K562 (cell line): ENCODE results near the gene RXRA. TPM values are rescaled to one million over a fixed set of nuclear protein-coding genes. Genes with fewer than 3 reads are reported as not detected.

Experiments
- NCOA2 ChIP-seq, 2 experiments: fragments of 450-650 bp; IDR thresholded peaks; 2 replicates each; pipeline ENCODE4 v1.6.1; 2018; ENCODE audit warnings: mild to moderate bottlenecking in 2 of 2, moderate library complexity in 1 of 2; ENCODE audit not compliant: partially characterized antibody in 2 of 2
- RBM39 ChIP-seq: fragments of 200-400 bp; formaldehyde crosslinking; optimal IDR thresholded peaks from 2 replicates; pipeline ENCODE3; 2018; ENCODE audit warnings: low read depth, low read length
- SRSF1 ChIP-seq: fragments of 200-400 bp; formaldehyde crosslinking; IDR thresholded peaks from 2 replicates; pipeline ENCODE4 v1.6.1; 2017; ENCODE audit warnings: mild to moderate bottlenecking, low read depth, low read length, moderate library complexity
- TCFL5 ChIP-seq: fragments of 250-450 bp; sonication (Bioruptor Pico); conservative IDR thresholded peaks from 2 replicates; pipeline ENCODE4 v1.6.1; 2021; ENCODE audit warnings: mild to moderate bottlenecking, moderate library complexity, matching md5 sums
- THRAP3 ChIP-seq: fragments of 450-650 bp; IDR thresholded peaks from 2 replicates; pipeline ENCODE4 v1.6.1; 2016; ENCODE audit warnings: mild to moderate bottlenecking, inconsistent platforms, borderline replicate concordance
- U2AF2 ChIP-seq: fragments of 200-400 bp; formaldehyde crosslinking; optimal IDR thresholded peaks from 2 replicates; pipeline ENCODE3; 2017; ENCODE audit warnings: low read depth, mild to moderate bottlenecking, low read length
- ZKSCAN3 ChIP-seq: fragments of 250-450 bp; sonication (Bioruptor Pico); IDR thresholded peaks from 2 replicates; pipeline ENCODE4 v1.4.0; 2020
- ZNF232 ChIP-seq: sonication (generic); formaldehyde crosslinking; IDR thresholded peaks from 2 replicates; pipeline ENCODE4 v1.8.0; 2022; ENCODE audit warnings: mild to moderate bottlenecking, missing genetic modification reagents
- polyA plus RNA-seq, 8 experiments: library from polyadenylated mRNA; depleted of rRNA in 4 of 8; stranded (reverse) in 5 of 8; unstranded in 3 of 8; fragments of >200 nt; fragmentation: Nextera tagmentation in 2 of 8; fragmentation: Illumina TruSeq in 1 of 8; extraction: Ambion mirVana in 2 of 8; extraction: Trizol in 1 of 8; gene quantifications; 2 replicates each; pipeline versions ENCODE4 v1.2.1 to v1.2.3, GENCODE V29; 2011 to 2014; ENCODE audit warnings: inconsistent platforms in 1 of 8, missing spikeins in 1 of 8
- total RNA-seq, 7 experiments: library from RNA; depleted of rRNA in 6 of 7; stranded (reverse); fragments of >200 nt in 6 of 7; fragmentation: Illumina TruSeq in 2 of 7; extraction: Trizol in 2 of 7; gene quantifications; 2 replicates each; pipeline versions ENCODE4 v1.2.1 to v1.2.3, GENCODE V29; 2011 to 2021; ENCODE audit warnings: low replicate concordance in 1 of 7
- TF ChIP-seq, protein P1 (sequence below): fragments of 450-650 bp; IDR thresholded peaks from 2 replicates; pipeline ENCODE4 v1.6.1; 2017; ENCODE audit warnings: mild to moderate bottlenecking, moderate library complexity
- TF ChIP-seq, protein P2 (sequence below): fragments of 450-650 bp; IDR thresholded peaks from 2 replicates; pipeline ENCODE4 v1.6.1; 2017; ENCODE audit warnings: antibody characterized with exemption
- TF ChIP-seq, protein P3 (sequence below), 2 experiments: fragments of 450-650 bp in 1 of 2; sonication (generic) in 1 of 2; formaldehyde crosslinking in 1 of 2; IDR thresholded peaks in 1 of 2; conservative IDR thresholded peaks in 1 of 2; 2 replicates each; pipeline versions ENCODE4 v1.6.1 to v1.8.1; 2016 to 2023; ENCODE audit warnings: mild to moderate bottlenecking in 2 of 2, moderate library complexity in 2 of 2, inconsistent platforms in 1 of 2, missing genetic modification reagents in 1 of 2
- TF ChIP-seq, protein P4 (sequence below): fragments of 450-650 bp; formaldehyde crosslinking; IDR thresholded peaks from 2 replicates; pipeline ENCODE4 v1.4.0; 2020; ENCODE audit warnings: mild to moderate bottlenecking, mixed read lengths
- TF ChIP-seq, protein P5 (sequence below): fragments of 200-800 bp; sonication (Bioruptor generic); IDR thresholded peaks from 2 replicates; pipeline ENCODE4 v1.6.1; 2017; ENCODE audit warnings: missing genetic modification characterization, missing compliant biosample characterization
- TF ChIP-seq, protein P6 (sequence below): sonication (generic); formaldehyde crosslinking; IDR thresholded peaks from 2 replicates; pipeline ENCODE4 v1.8.0; 2022; ENCODE audit warnings: mild to moderate bottlenecking, missing genetic modification reagents

Gene RXRA
- total and polyA plus RNA-seq, 9 of the 15 experiments (the other 6 are each of a cell fraction or from before 2014, with no cell fraction given) = 0.35 to 23.6 (median 4.6) TPM

DNA sequence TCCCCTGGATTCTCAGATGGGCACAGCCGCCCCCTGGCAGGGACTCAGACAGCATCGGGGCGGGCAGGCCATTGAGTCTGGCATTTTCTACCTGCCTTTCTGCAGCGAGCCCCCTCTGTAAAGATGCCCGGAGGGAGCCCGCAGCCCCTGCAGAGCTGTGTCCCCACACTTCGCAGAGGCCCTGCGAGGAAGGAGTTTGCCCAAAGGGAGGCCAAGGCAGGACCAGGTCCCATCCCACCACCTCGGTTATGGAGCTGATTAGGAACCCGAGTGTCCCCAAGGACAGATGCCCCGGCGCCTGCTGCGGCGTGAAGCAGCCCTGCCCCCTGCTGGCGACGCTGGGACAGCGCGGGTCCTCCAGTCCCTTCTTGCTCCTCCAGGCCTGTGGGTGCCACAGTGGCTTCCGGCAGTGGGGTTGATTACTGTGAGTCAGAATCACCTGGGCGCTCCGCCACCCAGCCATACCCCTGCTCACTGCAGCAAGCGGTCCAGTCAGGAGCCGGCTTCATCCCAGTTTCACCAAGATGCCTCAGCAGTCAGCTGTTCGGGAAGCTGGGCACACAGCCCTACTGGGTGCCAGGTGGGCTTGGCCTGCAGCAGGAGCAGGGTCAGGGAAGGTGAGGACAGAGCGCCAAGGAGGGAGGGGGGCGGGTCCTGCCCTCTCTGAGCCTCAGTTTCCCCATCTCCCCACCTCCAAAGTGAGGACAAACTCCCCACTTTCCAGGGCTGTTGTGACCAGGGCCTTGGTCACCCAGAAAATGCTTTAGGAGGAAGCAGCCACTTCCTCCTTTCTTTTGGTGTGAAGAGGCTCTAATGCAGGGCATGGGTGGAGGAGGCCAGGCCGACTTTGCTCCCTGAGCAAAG, 117.2 kb downstream of the RXRA start (continued):
- TF ChIP-seq, protein P1, sequence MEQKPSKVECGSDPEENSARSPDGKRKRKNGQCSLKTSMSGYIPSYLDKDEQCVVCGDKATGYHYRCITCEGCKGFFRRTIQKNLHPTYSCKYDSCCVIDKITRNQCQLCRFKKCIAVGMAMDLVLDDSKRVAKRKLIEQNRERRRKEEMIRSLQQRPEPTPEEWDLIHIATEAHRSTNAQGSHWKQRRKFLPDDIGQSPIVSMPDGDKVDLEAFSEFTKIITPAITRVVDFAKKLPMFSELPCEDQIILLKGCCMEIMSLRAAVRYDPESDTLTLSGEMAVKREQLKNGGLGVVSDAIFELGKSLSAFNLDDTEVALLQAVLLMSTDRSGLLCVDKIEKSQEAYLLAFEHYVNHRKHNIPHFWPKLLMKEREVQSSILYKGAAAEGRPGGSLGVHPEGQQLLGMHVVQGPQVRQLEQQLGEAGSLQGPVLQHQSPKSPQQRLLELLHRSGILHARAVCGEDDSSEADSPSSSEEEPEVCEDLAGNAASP = no peak
- TF ChIP-seq, protein P2, sequence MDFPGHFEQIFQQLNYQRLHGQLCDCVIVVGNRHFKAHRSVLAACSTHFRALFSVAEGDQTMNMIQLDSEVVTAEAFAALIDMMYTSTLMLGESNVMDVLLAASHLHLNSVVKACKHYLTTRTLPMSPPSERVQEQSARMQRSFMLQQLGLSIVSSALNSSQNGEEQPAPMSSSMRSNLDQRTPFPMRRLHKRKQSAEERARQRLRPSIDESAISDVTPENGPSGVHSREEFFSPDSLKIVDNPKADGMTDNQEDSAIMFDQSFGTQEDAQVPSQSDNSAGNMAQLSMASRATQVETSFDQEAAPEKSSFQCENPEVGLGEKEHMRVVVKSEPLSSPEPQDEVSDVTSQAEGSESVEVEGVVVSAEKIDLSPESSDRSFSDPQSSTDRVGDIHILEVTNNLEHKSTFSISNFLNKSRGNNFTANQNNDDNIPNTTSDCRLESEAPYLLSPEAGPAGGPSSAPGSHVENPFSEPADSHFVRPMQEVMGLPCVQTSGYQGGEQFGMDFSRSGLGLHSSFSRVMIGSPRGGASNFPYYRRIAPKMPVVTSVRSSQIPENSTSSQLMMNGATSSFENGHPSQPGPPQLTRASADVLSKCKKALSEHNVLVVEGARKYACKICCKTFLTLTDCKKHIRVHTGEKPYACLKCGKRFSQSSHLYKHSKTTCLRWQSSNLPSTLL = no peak
- TF ChIP-seq, protein P3, sequence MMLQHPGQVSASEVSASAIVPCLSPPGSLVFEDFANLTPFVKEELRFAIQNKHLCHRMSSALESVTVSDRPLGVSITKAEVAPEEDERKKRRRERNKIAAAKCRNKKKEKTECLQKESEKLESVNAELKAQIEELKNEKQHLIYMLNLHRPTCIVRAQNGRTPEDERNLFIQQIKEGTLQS (IDR thresholded peaks at IDR 0.05) = peak; percentile 10; the same call in 1 of the 2 replicates
- TF ChIP-seq, protein P3 (CRISPR knock-in tag; conservative IDR thresholded peaks at IDR 0.05) = no peak
- TF ChIP-seq TCFL5 (CRISPR knock-in tag) = no peak
- no peak for TF ChIP-seq ZNF232 (CRISPR knock-in tag)
- no peak for TF ChIP-seq ZKSCAN3
- TF ChIP-seq NCOA2 (IDR thresholded peaks at IDR 0.05; ENCODE audit: partially characterized antibody in 2 of 2) = no peak
- TF ChIP-seq RBM39 = no peak
- TF ChIP-seq, protein P4, sequence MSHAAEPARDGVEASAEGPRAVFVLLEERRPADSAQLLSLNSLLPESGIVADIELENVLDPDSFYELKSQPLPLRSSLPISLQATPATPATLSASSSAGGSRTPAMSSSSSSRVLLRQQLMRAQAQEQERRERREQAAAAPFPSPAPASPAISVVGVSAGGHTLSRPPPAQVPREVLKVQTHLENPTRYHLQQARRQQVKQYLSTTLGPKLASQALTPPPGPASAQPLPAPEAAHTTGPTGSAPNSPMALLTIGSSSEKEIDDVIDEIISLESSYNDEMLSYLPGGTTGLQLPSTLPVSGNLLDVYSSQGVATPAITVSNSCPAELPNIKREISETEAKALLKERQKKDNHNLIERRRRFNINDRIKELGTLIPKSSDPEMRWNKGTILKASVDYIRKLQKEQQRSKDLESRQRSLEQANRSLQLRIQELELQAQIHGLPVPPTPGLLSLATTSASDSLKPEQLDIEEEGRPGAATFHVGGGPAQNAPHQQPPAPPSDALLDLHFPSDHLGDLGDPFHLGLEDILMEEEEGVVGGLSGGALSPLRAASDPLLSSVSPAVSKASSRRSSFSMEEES (CRISPR knock-in tag) = no peak
- TF ChIP-seq THRAP3 = no peak
- no peak for TF ChIP-seq U2AF2
- no peak for TF ChIP-seq SRSF1
- TF ChIP-seq, protein P5, sequence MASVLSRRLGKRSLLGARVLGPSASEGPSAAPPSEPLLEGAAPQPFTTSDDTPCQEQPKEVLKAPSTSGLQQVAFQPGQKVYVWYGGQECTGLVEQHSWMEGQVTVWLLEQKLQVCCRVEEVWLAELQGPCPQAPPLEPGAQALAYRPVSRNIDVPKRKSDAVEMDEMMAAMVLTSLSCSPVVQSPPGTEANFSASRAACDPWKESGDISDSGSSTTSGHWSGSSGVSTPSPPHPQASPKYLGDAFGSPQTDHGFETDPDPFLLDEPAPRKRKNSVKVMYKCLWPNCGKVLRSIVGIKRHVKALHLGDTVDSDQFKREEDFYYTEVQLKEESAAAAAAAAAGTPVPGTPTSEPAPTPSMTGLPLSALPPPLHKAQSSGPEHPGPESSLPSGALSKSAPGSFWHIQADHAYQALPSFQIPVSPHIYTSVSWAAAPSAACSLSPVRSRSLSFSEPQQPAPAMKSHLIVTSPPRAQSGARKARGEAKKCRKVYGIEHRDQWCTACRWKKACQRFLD = no peak
- TF ChIP-seq, protein P6, sequence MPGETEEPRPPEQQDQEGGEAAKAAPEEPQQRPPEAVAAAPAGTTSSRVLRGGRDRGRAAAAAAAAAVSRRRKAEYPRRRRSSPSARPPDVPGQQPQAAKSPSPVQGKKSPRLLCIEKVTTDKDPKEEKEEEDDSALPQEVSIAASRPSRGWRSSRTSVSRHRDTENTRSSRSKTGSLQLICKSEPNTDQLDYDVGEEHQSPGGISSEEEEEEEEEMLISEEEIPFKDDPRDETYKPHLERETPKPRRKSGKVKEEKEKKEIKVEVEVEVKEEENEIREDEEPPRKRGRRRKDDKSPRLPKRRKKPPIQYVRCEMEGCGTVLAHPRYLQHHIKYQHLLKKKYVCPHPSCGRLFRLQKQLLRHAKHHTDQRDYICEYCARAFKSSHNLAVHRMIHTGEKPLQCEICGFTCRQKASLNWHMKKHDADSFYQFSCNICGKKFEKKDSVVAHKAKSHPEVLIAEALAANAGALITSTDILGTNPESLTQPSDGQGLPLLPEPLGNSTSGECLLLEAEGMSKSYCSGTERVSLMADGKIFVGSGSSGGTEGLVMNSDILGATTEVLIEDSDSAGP (CRISPR knock-in tag) = no peak
